BE2C (cell line): ENCODE results near the gene KCNQ2.

Experiments
- DNase-seq: peaks from one replicate; pipeline ENCODE4 v3.0.0-alpha.2; 2020
- H3K27me3 ChIP-seq: fragments of 250-450 bp; sonication (Bioruptor Pico); 2 replicates; pipeline ENCODE4 v1.5.1; 2020; ENCODE audit warnings: mild to moderate bottlenecking
- H3K36me3 ChIP-seq: fragments of 250-450 bp; sonication (Bioruptor Pico); 2 replicates; pipeline ENCODE4 v1.5.1; 2020; ENCODE audit warnings: mild to moderate bottlenecking
- H3K4me1 ChIP-seq: fragments of 250-450 bp; sonication (Bioruptor Pico); 2 replicates; pipeline ENCODE4 v1.5.1; 2020
- H3K4me3 ChIP-seq: 2 replicates; pipeline ENCODE4 v1.5.1; 2011; ENCODE audit warnings: low read depth, low read length
- H3K9me3 ChIP-seq: fragments of 250-450 bp; sonication (Bioruptor Pico); 2 replicates; pipeline ENCODE4 v1.5.1; 2020
- CTCF ChIP-seq: IDR thresholded peaks from 2 replicates; pipeline ENCODE4 v1.5.1; 2012; ENCODE audit warnings: mild to moderate bottlenecking, low read depth, low read length

KCNQ2 gene

DNA sequence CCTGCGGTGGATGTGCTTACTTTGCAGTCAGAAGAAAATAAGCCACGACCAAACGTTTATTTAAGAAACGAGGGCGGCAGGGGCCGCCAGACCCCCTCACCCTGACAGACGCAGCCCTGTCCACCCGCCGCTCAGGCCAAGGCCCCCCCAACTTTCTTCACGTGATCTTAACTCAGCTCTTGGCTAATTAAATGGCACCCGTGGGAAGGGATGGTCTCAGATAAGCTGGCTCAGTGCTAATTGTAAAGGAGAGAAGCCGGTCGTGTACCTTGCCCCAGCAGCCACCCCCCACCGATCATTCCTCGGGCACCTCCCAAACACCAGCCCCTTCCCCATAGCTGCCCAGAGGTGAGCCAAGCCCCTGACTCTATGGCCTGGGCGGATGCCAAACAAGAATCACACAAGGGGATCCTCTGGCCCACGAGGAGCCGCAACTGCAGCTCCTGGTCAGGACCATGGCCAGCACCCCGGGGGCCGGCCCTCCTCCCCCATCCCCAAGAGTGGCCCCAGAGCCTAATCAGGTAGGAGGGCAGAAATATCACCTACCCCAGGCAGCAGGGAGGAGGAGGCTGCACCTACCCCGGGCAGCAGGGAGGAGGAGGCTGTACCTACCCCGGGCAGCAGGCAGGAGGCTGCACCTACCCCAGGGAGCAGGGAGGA is 11.2 kb downstream of the KCNQ2 start:
- no peaks in the 10 kb centered on the region for H3K36me3 ChIP-seq

GRCh38 chr20:63459070-63459380 is 13.4 kb downstream of the KCNQ2 start:
- no peak for TF ChIP-seq CTCF

More for the DNA sequence above, 11.2 kb downstream of the KCNQ2 start:
- H3K4me3 ChIP-seq = no peak overlapping the region
- peaks cover 8% of the 10 kb centered on the region for H3K27me3 ChIP-seq
- no peak for DNase-seq
- TF ChIP-seq CTCF = no peak
- H3K4me1 ChIP-seq = peaks cover 16% of the 10 kb centered on the region
- no peaks in the 10 kb centered on the region for H3K9me3 ChIP-seq

DNA sequence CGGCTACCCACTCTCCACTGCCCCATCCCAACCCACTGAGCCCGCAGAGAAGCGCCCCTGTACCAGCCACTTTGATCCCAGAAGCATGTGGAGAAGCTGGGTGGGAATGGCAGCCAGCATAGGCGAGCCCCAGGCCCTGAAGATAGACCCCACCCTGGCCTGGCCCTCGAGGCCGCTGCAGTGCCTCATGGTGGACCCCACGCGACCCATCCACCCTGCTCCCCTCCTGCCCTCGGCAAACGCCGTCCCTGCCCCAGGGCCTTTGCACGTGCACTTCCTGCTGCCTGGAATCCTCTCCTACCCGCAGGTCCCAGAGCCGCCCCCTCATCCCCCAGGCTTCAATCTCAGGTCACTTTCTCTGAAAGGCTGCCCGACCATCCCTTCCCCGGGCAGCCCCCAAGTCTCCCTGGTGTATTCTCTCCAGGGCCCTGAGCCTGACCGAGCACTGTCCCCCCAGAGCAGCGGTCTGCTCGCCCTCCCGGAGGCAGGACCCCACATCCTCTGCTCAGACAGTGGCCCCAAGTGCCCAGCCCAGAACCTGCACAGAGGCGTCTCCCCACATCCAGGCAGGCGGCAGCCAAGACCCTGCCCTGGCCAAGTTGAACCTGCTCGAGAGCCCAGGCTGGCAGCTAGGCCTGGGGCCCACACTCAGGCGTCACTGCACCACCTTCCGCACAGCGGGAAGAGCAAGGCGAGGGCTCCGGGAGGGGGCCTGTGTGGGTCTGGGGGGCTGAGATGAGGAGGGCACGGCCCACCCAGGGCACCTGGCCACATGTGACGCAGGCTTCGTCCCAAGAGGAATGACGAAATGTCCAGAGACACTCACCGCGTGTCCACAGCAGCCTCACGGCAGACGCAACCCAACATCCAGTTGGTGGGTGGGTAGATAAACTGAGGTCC is 14.0 kb downstream of the KCNQ2 start:
- no peak for DNase-seq
- Histone ChIP-seq H3K9me3 (no peaks in the 10 kb centered on the region), H3K27me3 (peaks cover 14% of the 10 kb centered on the region), H3K4me3 (no peak overlapping the region), H3K4me1 (peaks cover 26% of the 10 kb centered on the region), H3K36me3 (no peaks in the 10 kb centered on the region)
- TF ChIP-seq CTCF = no peak

More at GRCh38 chr20:63459070-63459380, 13.4 kb downstream of the KCNQ2 start:
- no peak for DNase-seq
- peaks cover 27% of the 10 kb centered on the region for H3K4me1 ChIP-seq
- peaks cover 14% of the 10 kb centered on the region for H3K27me3 ChIP-seq
- H3K9me3 ChIP-seq = no peaks in the 10 kb centered on the region
- no peaks in the 10 kb centered on the region for H3K36me3 ChIP-seq
- no peak overlapping the region for H3K4me3 ChIP-seq

DNA sequence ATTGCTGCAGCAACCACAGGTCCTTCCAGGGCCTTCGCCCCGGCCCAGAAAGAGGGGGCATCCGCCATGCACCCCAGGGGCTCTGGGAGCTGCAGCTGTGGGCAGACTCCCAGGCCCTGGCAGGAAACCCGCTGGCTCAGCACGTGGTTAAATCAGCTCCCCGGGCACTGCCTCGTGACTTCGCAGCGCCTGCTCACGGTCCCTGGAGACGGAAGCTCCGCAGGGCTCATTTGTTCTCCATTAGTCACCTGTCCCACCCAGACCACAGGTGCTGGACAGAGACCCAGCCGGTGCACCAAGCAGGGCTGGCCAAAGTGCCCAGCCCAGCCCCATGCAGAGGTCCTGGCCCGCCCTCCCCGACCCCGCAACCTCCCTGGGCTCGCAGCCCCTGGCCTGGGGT is 14.7 kb downstream of the KCNQ2 start:
- H3K4me1 ChIP-seq = peaks cover 30% of the 10 kb centered on the region
- no peak overlapping the region for H3K4me3 ChIP-seq
- peaks cover 14% of the 10 kb centered on the region for H3K27me3 ChIP-seq
- no peaks in the 10 kb centered on the region for H3K9me3 ChIP-seq
- H3K36me3 ChIP-seq = no peaks in the 10 kb centered on the region
- DNase-seq = peak; percentile 69
- TF ChIP-seq CTCF = no peak

DNA sequence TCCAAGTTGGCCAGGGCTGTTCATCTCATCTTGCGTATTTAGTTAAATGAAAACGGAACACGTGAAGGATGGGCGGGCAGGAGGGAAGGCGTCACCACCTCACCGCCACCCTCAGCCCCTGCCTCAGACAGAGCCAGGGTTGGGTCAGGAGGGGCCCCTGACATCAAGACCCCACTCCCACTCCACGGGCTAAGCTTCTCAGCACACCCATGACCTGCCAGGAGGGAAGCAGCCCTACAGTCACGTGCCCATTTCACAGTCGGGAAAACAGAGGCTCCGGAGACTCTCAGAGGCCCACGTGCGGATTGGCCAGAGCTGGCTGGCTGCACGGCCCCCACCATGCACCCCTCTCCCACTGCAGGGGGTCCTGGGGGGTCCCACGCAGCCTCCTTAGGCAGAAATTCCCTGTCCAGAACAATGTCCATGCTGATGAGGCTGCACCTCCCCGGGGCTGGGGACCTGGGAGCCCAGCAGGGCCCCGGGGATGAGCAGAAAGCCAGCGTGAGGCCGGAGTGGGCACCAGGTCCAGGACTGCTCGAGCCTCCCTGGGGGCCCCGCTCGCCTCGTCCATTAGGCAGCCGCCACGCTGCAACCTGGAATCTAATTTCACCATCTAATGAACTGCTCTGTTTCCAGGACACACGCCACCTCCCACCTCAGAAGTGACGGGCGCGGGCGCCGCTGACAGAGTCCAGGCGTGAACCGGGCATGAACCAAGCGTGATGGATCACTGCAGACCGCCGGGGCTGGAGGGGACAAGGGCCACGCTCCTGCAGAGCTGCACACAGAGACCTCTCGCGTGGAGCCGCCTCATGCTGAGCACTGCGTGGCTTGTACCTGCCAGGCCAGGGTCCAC is 15.8 kb downstream of the KCNQ2 start:
- H3K4me3 ChIP-seq = peak overlapping the region; percentile 14
- peaks cover 14% of the 10 kb centered on the region for H3K27me3 ChIP-seq
- peaks cover 30% of the 10 kb centered on the region for H3K4me1 ChIP-seq
- DNase-seq = peak; percentile 91
- no peaks in the 10 kb centered on the region for H3K36me3 ChIP-seq
- no peaks in the 10 kb centered on the region for H3K9me3 ChIP-seq
- no peak for TF ChIP-seq CTCF
